Naive thymus-derived CD8-positive, alpha-beta T cell (primary cell): Measurements from ENCODE around the gene ACTG2. TPM values are rescaled to one million over a fixed set of nuclear protein-coding genes. Genes with fewer than 3 reads are reported as not detected.
"Not testable (repeated sequence)": the region's sequence is repeated elsewhere in the genome, so short reads cannot be mapped to it uniquely, and the experiment has no call there.

Experiments used
- ATAC-seq, 2 donors: fragments of 150-1000 bp; cut with Tn5 transposase in 1 of 2; sonication (Bioruptor Pico), chemical (Tn5 transposase) in 1 of 2; 1 replicate in 1 of 2; 2 replicates in 1 of 2; pipeline ENCODE4 v1.10.0; 2021; ENCODE audit warnings: mild to moderate bottlenecking in 2 of 2, moderate library complexity in 2 of 2
- POLR2A ChIA-PET: fragments of 350-600 bp; sonication (Branson Sonifier 250); formaldehyde crosslinking; loops from one replicate; lab custom pipeline; 2021; ENCODE audit warnings: antibody characterized with exemption; lab: Charles Lee
- DNase-seq, 10 donors: peaks; one replicate each; pipeline versions ENCODE4 v3.0.0 to v3.0.0-alpha.2; 2020 to 2022
- H3K27ac Mint-ChIP-seq, 10 donors: one replicate each; pipeline ENCODE4 v1.8.0; 2020 to 2022; ENCODE audit warnings: mild to moderate bottlenecking in 10 of 10, mixed read lengths in 10 of 10, moderate library complexity in 4 of 10, inconsistent platforms in 1 of 10
- H3K27me3 Mint-ChIP-seq, 5 donors: one replicate each; pipeline ENCODE4 v1.8.0; 2021 to 2022; ENCODE audit warnings: mixed read lengths in 5 of 5
- H3K36me3 Mint-ChIP-seq, 3 donors: one replicate each; pipeline ENCODE4 v1.8.0; 2020 to 2022; ENCODE audit warnings: mixed read lengths in 3 of 3, mild to moderate bottlenecking in 2 of 3, inconsistent platforms in 1 of 3
- H3K4me1 Mint-ChIP-seq, 4 donors: one replicate each; pipeline ENCODE4 v1.8.0; 2021 to 2022; ENCODE audit warnings: mixed read lengths in 4 of 4
- H3K4me3 Mint-ChIP-seq, 10 donors: one replicate each; pipeline ENCODE4 v1.8.0; 2020 to 2022; ENCODE audit warnings: mild to moderate bottlenecking in 10 of 10, mixed read lengths in 10 of 10, moderate library complexity in 6 of 10, inconsistent platforms in 1 of 10
- H3K9me3 Mint-ChIP-seq, 9 donors: one replicate each; pipeline ENCODE4 v1.8.0; 2020 to 2022; ENCODE audit warnings: mixed read lengths in 9 of 9, mild to moderate bottlenecking in 3 of 9, inconsistent platforms in 1 of 9, moderate library complexity in 1 of 9
- polyA plus RNA-seq, 3 donors: library from polyadenylated mRNA; unstranded; fragments of 300-500 nt; fragmentation: Illumina TruSeq; gene quantifications; one replicate each; pipeline ENCODE4 v1.2.3, GENCODE V29; 2021
- total RNA-seq, 8 experiments: library from RNA in 2 of 8; stranded (reverse) in 2 of 8; gene quantifications; one replicate each; pipeline ENCODE4 v1.2.3 and lab custom pipeline; 2021 to 2026

ACTG2 gene
- total and polyA plus RNA-seq, 5 experiments from 2014 or later: 0.13 TPM; not detected in 4

- POLR2A ChIA-PET: interaction anchor here (0.6 to 1.2 kb wide), 2 partner anchors 14 to 18 kb away, joined by 3 read pairs; no protein-coding TSS in a partner anchor
- no peaks in the 10 kb centered on the region for H3K27me3 Mint-ChIP-seq
- H3K36me3 Mint-ChIP-seq: peaks cover 0 to 67% (median 4%) of the 10 kb centered on the region in 3 donors
- peak overlapping the region in 9 of 10 donors; percentile 5 to 78 (median 24) for H3K4me3 Mint-ChIP-seq
- no peak for DNase-seq
- peak overlapping the region; percentile 1 to 89 (median 51) for H3K27ac Mint-ChIP-seq
- H3K9me3 Mint-ChIP-seq: no peaks in the 10 kb centered on the region
- peaks cover 39 to 85% (median 81%) of the 10 kb centered on the region in 4 donors for H3K4me1 Mint-ChIP-seq
- peak in 1 of 2 donors; percentile 35 for ATAC-seq
Observed at GRCh38 chr2:73931531-73932500, 39.0 kb downstream of the ACTG2 start.

DNA sequence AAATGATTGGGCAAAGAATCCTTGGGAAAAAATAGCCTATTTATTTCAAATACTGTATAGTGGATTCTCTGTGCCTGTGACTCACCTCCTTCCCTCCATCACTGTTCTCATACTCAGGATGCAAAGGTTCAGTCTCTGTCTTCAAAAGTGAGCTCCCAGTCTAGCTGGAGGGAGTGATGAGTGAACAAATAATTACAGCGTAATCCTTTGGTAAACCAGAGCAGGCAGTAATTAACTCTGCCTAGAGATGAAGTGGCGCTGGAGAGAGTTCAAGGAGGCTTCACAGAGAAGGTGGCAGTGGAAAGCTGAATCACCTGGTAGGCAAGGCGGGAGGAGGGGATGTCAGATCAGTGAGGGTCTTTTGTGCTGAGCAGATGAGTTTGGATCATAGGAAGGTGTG, 40.4 kb downstream of the ACTG2 start:
- peak overlapping the region in 8 of 10 donors; percentile 8 to 83 (median 47) for H3K27ac Mint-ChIP-seq
- no peaks in the 10 kb centered on the region for H3K9me3 Mint-ChIP-seq
- H3K27me3 Mint-ChIP-seq: no peaks in the 10 kb centered on the region
- DNase-seq (no peak), ATAC-seq (no peak)
- H3K4me3 Mint-ChIP-seq: peak overlapping the region in 1 of 10 donors; percentile 34
- POLR2A ChIA-PET: interaction anchor here (1.1 to 1.4 kb wide), 3 partner anchors 37 to 74 kb away, joined by 3 read pairs; no protein-coding TSS in a partner anchor
- peaks cover 0 to 73% (median 4%) of the 10 kb centered on the region in 3 donors for H3K36me3 Mint-ChIP-seq
- peaks cover 48 to 93% (median 86%) of the 10 kb centered on the region in 4 donors for H3K4me1 Mint-ChIP-seq

GRCh38 chr2:73935641-73936040, 42.8 kb downstream of the ACTG2 start:
- Mint-ChIP-seq H3K27ac (peak overlapping the region in 3 of 10 donors; percentile 13 to 88 (median 71)), H3K36me3 (peaks cover 0 to 70% (median 6%) of the 10 kb centered on the region in 3 donors)

DNA sequence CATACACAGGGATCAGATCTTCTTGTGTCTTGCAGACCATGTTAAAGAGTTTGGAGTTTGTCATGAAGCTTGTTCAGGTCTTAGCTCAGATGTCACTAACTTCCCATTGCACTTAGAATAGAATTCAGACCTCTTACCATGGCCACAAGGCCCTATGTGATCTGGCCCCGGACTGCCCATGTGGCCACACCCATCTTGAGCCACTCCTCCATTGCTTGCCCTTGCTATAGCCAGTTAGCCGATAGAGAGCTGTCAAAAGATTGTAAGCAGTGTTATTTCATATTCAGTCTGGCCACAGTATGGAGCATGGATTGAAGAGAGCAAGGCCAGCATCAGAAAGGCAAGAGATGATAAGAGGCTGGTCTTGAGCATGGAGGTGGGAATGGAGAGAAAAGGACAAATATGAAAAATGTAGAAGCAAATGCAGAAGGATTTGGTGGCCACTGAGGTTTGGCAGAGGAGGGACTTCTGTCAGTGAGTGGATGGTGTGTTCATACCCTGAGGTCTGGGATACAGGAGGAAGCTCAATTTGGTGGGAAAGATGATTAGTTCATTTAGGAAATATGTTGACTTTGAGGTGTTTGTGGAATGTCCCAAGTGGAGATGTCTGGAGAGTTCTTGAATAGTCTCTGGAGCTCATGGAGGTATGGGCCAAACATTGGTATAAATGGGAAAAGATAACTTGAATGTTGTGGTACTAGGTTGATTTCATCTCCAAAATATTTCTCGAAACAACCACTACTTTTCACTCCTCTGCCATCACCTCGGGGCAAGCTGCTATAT, 44.5 kb downstream of the ACTG2 start:
- POLR2A ChIA-PET: interaction anchor here (0.6 to 1.0 kb wide), 5 partner anchors 10 to 530 kb away, joined by 3 to 6 read pairs (median 3); no protein-coding TSS in a partner anchor
- ATAC-seq (no peak), DNase-seq (no peak)
- H3K4me1 Mint-ChIP-seq: peaks cover 32 to 85% (median 83%) of the 10 kb centered on the region in 4 donors
- H3K27me3 Mint-ChIP-seq: no peaks in the 10 kb centered on the region
- peak overlapping the region in 2 of 10 donors; percentile 10 to 15 for H3K4me3 Mint-ChIP-seq
- H3K9me3 Mint-ChIP-seq: no peaks in the 10 kb centered on the region
- peaks cover 0 to 68% (median 6%) of the 10 kb centered on the region in 3 donors for H3K36me3 Mint-ChIP-seq
- peak overlapping the region in 8 of 10 donors; percentile 17 to 77 (median 54) for H3K27ac Mint-ChIP-seq

More at GRCh38 chr2:73935641-73936040, 42.8 kb downstream of the ACTG2 start:
- H3K4me1 Mint-ChIP-seq: peaks cover 39 to 92% (median 86%) of the 10 kb centered on the region in 4 donors
- no peaks in the 10 kb centered on the region for H3K27me3 Mint-ChIP-seq
- no peaks in the 10 kb centered on the region for H3K9me3 Mint-ChIP-seq
- ATAC-seq (no peak), DNase-seq (no peak)
- H3K4me3 Mint-ChIP-seq: no peak overlapping the region
- POLR2A ChIA-PET: no interaction called here

DNA sequence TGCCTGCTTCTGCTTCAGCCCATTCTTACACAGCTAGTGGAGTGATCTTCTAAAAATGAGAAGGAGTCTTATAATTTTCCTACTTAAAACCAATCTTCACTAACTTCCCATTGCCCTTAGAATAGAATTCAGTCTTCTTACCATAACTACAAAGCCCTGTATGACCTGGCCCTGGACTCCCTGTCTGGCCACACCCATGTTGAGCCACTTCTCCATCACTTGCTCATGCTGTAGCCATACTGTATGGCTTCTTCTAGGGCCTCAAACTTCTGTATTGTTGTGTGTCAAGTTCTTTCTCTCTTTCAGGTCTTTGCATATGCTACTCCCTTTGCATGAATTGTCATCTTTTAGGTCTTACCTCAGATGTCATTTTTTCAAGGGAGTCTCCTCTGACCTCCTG, 45.1 kb downstream of the ACTG2 start:
- H3K36me3 Mint-ChIP-seq: peaks cover 0 to 67% (median 6%) of the 10 kb centered on the region in 3 donors
- H3K27ac Mint-ChIP-seq: peak overlapping the region in 6 of 10 donors; percentile 25 to 61 (median 46)

GRCh38 chr2:73938718-73939352, 46.0 kb downstream of the ACTG2 start:
- Mint-ChIP-seq H3K9me3 (no peaks in the 10 kb centered on the region), H3K27ac (peak overlapping the region in 7 of 10 donors; percentile 25 to 79 (median 53)), H3K4me3 (peak overlapping the region in 2 of 10 donors; percentile 11 to 36), H3K4me1 (peaks cover 28 to 78% (median 76%) of the 10 kb centered on the region in 4 donors), H3K27me3 (no peaks in the 10 kb centered on the region), H3K36me3 (peaks cover 0 to 65% (median 2%) of the 10 kb centered on the region in 3 donors)
- DNase-seq (peak in 3 of 10 donors; percentile 12 to 45 (median 33)), ATAC-seq (peak; percentile 60 to 76)
- POLR2A ChIA-PET: interaction anchor here (0.5 to 1.5 kb wide), 8 partner anchors 12 to 181 kb away, joined by 3 to 5 read pairs (median 4); partner anchors contain the start of genes DGUOK and TET3

More for the DNA sequence above, 45.1 kb downstream of the ACTG2 start:
- Mint-ChIP-seq H3K4me1 (peaks cover 31 to 83% (median 82%) of the 10 kb centered on the region in 4 donors), H3K9me3 (no peaks in the 10 kb centered on the region), H3K27me3 (no peaks in the 10 kb centered on the region), H3K4me3 (no peak overlapping the region)
- no peak for DNase-seq
- POLR2A ChIA-PET: interaction anchor here (0.8 to 1.0 kb wide), 2 partner anchors 13 to 101 kb away, joined by 3 to 4 read pairs; no protein-coding TSS in a partner anchor
- ATAC-seq: no peak

GRCh38 chr2:73939419-73939818, 46.6 kb downstream of the ACTG2 start:
- peak in 8 of 10 donors; percentile 12 to 69 (median 42) for DNase-seq
- peak; percentile 89 for ATAC-seq
- POLR2A ChIA-PET: interaction anchor here (0.8 to 1.5 kb wide), 5 partner anchors 12 to 181 kb away, joined by 4 to 5 read pairs (median 4); partner anchors contain the start of genes DGUOK and TET3
- H3K36me3 Mint-ChIP-seq: peaks cover 0 to 63% (median 4%) of the 10 kb centered on the region in 3 donors
- H3K27me3 Mint-ChIP-seq: no peaks in the 10 kb centered on the region
- no peaks in the 10 kb centered on the region for H3K9me3 Mint-ChIP-seq
- peaks cover 29 to 81% (median 75%) of the 10 kb centered on the region in 4 donors for H3K4me1 Mint-ChIP-seq
- H3K4me3 Mint-ChIP-seq: peak overlapping the region in 8 of 10 donors; percentile 11 to 59 (median 38)
- H3K27ac Mint-ChIP-seq: peak overlapping the region in 8 of 10 donors; percentile 33 to 80 (median 56)

GRCh38 chr2:73940066-73940465, 47.3 kb downstream of the ACTG2 start:
- not testable (repeated sequence) for DNase-seq, ATAC-seq, H3K9me3 Mint-ChIP-seq, H3K27me3 Mint-ChIP-seq
- peak overlapping the region in 3 of 10 donors; percentile 33 to 80 (median 49) for H3K27ac Mint-ChIP-seq
- peaks cover 0 to 63% (median 5%) of the 10 kb centered on the region in 3 donors for H3K36me3 Mint-ChIP-seq
- POLR2A ChIA-PET: interaction anchor here (0.7 kb wide), 1 partner anchor 54 kb away, joined by 4 read pairs; no protein-coding TSS in a partner anchor
- peak overlapping the region in 2 of 10 donors; percentile 42 to 59 for H3K4me3 Mint-ChIP-seq
- peaks cover 33 to 87% (median 79%) of the 10 kb centered on the region in 4 donors for H3K4me1 Mint-ChIP-seq

GRCh38 chr2:73942664-73943063, 49.9 kb downstream of the ACTG2 start:
- DNase-seq (no peak), ATAC-seq (no peak)
- H3K27me3 Mint-ChIP-seq: no peaks in the 10 kb centered on the region
- peaks cover 0 to 63% (median 9%) of the 10 kb centered on the region in 3 donors for H3K36me3 Mint-ChIP-seq
- peaks cover 28 to 84% (median 82%) of the 10 kb centered on the region in 4 donors for H3K4me1 Mint-ChIP-seq
- POLR2A ChIA-PET: interaction anchor here (0.7 kb wide), 1 partner anchor 210 kb away, joined by 6 read pairs; no protein-coding TSS in a partner anchor
- no peaks in the 10 kb centered on the region for H3K9me3 Mint-ChIP-seq
- no peak overlapping the region for H3K4me3 Mint-ChIP-seq
- H3K27ac Mint-ChIP-seq: peak overlapping the region in 3 of 10 donors; percentile 9 to 66 (median 37)

DNA sequence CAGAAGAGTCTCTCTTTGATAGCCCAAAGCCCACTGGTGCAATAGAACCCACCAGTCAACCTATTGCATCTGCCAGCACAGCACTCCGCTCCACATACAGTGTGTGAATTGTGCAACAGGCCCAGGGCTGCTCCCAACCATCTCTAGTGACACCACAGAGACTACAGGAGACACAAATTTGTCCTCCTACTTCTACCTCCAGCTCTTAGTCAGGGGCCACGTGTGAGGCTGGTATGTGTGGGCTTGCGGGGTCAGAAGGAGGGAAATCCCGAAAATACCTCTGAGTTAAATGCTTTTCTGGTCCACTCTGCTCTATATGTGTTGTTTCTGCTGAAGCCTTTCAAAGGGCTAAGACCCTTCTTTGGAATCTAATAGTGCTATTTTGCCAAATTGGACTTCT, 51.9 kb downstream of the ACTG2 start:
- Mint-ChIP-seq H3K4me1 (peaks cover 27 to 84% (median 83%) of the 10 kb centered on the region in 4 donors), H3K9me3 (no peaks in the 10 kb centered on the region), H3K27me3 (no peaks in the 10 kb centered on the region), H3K4me3 (no peak overlapping the region), H3K27ac (peak overlapping the region in 9 of 10 donors; percentile 23 to 81 (median 61)), H3K36me3 (peaks cover 0 to 66% (median 11%) of the 10 kb centered on the region in 3 donors)
- no peak for ATAC-seq
- DNase-seq: no peak
- POLR2A ChIA-PET: no interaction called here

GRCh38 chr2:73946215-73946614, 53.4 kb downstream of the ACTG2 start:
- ATAC-seq (peak; percentile 51 to 68), DNase-seq (peak in 1 of 10 donors; percentile 15)
- POLR2A ChIA-PET: interaction anchor here (0.7 kb wide), 1 partner anchor 15 kb away, joined by 3 read pairs; no protein-coding TSS in a partner anchor
- Mint-ChIP-seq H3K36me3 (peaks cover 3 to 70% (median 18%) of the 10 kb centered on the region in 3 donors), H3K4me3 (peak overlapping the region in 7 of 10 donors; percentile 12 to 37 (median 30)), H3K27me3 (no peaks in the 10 kb centered on the region), H3K4me1 (peaks cover 35 to 84% (median 83%) of the 10 kb centered on the region in 4 donors), H3K9me3 (no peaks in the 10 kb centered on the region), H3K27ac (peak overlapping the region; percentile 61 to 91 (median 82))
